Measurements from ENCODE around the gene ATP6V1F.
"Not testable (repeated sequence)": the region's sequence is repeated elsewhere in the genome, so short reads cannot be mapped to it uniquely, and the experiment has no call there.

ATP6V1F gene

DNA sequence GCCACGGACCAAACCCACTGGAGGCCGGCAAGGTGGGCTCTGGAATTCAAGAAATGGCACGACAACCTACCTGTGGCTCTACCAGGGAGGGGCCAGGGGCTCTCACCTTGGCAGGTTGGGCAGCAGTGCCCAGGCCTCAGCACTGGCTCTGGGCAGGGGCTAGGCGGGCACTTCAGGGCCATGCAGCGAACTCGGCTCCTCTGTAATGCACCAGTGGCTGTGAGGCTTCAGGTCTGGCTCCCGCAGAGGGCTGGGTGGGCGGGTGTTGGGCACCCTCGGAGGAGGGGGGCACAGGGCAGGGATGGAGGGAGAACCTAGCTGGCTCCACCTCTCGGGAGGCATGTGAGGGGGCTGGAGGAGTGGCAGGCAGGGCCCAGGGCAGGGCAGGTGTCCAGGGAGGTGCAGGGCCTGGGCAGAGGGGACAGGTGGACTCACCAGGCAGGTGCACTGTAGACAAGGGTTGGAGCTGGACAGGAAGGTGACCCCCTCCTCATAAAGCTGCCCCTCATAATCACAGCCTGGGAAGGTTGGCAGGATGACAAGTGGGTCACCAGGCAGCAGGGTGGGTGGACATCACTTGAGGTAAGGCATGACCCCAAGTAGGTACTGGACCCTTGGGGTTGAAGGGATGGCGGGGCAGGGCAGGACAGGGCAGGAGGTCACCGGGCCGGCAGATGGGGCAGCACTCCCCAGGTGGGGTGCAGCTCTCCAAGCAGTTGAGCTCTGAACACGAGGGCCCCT, 41.1 kb downstream of the ATP6V1F start:
- DNase-seq = no peak

DNA sequence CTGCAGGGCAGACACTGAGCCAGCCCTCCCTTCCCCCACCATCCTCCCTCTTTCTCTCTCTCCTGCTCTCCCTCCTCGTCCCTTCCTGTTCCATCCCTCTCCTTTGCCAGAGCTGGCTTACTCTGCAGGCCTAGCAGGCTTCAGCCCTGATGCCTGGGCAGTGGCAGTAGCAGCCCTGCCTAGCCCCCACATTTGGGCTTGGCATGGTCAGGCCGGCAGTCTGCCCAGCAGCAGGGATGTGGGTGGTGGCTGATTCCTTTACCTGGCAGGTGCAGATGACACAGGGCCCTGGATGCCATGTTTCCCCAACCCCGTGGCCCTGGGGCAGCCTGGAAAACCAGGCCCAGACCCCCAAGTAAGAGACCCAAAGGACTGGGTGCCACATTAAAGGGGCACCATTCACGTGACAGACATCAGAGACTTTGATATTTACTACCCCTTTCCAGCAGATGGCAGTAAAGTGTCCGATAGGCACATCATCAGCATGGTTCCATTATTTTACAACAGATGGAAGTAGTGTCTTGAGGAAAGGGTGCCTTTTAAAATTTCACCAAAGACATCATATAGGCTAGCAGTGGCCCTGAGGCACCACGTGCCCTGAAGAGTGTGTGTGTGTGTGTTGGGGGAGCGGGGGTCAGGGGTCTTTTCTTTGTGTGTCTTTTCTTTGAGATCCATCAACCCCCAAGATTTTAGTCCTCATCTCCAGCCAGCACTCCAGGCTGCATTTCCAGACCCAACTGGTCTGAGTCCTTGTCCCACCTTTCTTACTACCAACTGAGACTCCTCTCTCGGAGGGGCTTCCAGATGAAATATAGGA, 41.9 kb downstream of the ATP6V1F start:
- peak; percentile 60 for DNase-seq

DNA sequence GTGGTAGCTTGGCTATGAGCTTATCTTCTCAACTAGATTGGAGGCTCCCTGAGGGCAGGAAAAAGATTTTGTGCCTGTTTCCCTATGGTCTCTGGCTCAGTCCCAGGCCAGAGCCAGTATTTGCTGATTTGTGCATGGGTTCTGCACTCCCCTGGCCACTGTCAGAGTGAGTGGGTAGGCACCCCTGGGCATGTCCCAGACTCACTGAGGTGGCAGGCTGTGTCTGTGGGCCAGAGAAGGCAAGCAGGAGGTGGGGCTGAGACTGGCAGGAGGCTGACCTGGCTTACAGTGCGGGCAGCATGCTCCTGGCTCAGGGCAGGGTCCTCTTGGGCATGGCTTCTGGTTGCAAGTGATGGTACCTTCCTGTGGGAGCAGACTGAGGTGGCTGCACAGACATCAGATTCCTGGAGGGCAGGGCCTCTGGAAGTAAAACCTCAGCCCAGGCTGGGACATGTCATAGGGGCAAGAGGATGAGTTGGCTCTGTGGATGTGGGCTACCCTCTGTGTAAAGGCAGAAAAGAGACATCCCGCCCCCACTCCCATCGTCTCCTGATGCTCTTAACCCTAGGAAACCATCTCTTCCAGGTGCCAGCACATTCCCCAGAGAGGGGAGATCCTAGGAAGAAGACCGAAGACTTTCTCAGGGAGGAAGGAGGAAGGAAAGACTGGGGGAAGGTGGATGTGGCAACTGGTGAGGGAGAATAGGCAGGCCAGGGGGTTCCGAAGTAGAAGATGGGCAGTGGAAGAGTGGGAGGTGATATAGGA, 43.5 kb downstream of the ATP6V1F start:
- DNase-seq = no peak

DNA sequence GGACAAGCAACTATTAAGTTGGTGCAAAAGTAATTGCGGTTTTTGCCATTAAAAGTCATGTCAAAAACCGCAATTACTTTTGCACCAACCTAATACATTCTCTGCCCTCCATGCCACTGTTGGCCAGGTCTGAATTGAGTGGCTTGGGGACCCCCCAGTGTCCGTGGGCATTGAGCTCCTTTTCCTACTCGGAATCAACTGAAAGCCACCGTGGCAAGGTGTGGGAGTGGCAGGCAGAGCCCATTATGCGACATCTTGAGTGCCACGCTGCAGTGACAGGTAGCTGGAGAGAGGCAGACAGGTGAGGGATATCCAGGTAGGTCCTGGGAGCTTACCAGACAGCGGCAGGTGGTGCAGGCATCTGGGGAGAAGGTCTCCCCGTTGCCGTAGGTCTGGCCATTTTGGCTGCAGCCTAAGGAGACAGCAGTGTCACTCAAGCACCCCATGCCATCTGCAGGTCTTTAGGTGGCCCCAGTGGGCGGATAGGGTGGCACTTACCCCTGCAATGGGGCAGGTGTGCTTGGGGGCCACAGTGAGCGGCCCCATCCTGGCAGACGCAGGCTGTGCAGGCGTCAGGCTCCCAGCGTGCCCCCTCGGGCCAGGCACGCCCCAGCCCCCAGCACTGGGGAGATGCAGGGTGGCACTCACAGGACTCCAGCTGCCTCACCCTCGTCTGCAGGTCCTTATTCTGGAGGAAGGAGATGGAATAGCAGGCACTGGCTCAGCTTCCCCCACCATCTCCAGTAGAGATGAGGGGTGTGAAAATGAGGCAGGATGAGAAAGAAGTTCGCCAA, 44.3 kb downstream of the ATP6V1F start:
- no peak for DNase-seq

DNA sequence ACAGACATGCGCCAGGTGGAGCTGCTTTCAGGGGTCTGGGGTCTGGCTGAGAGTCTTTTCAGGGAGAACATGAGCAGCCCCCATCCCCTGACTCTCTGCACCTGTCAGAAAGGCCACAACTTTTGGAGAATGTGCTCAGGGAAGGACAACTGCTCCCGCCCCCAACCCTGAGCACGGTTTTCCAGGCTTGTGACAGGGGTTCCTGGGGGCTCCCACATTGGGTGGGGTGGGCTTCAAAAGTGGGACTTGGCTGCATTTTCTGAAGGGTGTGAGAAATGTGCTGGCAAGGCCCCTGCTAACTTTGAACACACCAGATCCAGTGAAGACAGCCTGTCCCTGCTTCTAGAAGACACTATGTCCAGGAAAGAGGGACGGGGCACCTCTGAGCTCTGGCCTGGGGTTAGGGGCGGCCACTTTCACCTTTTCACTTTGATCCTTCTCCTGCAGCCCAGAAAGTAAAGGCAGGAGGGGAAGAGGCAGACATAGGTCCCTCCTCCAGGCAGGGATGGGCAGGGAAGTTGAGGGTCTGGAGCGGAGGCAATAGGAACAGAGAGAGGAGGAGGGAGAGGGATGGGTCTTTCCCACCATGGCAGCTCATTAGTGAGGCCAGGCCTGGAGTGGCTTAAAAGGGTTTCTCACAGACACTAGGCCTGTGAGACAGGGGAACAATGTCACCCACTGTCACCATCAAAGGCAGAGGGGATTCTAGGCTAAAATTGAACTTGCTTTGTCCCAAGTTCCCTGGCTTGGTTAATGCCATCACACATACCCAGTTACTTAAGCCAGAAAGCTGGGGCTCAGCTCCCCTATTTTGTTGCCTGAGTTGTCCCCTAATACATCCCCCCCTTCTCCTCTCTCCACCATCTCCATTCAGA, 46.3 kb downstream of the ATP6V1F start:
- no peak for DNase-seq

DNA sequence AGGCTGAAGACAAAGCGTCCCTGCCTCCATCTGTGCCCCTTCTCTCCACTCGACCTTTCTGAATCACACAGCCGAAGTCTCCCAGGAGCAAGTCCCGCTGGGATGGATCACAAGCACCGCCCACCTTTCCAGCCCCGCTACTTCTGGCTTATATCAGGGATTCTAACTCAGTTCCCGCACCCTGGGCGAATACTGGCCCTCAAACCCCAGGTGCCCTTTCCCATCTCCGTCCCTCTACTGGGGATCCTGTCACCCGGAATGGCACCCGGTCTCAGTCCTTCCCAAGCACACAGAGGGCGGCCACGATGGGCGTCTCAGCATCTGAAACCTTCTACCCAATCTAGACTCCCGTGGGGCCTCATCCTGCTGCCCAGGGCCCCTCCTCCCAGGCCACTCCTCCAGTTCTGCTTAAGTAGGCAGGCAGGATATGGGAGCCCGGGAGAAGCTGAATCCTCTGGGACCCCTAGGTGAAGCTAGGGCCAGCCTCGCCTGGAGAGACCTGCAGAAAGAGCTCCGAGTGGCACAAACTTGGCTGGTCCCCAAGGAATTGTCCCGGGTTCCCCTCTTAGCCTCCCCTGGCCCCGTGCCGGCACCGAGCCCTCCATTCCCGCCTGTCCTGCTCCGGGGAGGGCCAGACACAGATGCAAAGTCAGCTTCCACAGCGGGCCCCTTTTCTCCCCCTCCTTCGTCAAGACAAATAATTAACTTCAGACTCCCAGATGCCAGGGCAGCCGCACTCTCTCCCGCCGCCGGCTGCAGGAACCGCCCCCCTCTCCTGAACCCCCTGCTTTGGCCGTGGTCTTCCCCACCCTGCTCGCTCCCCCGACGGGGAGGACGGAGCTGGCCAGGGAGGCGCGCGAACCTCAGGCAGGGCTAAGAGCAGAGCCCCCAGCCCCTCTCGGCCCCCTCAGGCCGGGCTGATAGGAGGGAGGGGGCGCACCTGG, 47.2 kb downstream of the ATP6V1F start:
- no peak for DNase-seq

DNA sequence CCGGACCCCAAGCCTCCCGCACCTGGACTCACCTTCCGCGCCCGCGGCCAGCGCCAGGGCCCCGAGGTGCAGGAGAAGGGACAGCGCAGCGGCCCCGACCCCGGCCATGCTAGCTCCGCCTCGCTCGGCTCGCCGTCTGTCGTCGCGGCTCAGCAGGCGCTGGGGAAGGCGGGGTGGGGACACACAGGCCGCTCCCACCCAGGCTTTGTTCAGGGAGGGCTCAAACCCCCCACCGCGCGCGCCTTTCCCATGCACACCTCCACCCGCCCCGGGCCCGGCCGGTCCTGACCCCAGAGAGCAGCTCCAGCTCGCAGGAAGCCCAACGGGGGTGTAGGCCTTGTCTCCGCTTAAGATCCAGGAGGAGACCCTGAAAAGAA, 47.9 kb downstream of the ATP6V1F start, which contains the start of gene KCP:
KCP (minus strand) TSS at position 141 of the 377 bp plus-strand sequence; CDS start at position 108, 33 bp downstream.
- DNase-seq = no peak

DNA sequence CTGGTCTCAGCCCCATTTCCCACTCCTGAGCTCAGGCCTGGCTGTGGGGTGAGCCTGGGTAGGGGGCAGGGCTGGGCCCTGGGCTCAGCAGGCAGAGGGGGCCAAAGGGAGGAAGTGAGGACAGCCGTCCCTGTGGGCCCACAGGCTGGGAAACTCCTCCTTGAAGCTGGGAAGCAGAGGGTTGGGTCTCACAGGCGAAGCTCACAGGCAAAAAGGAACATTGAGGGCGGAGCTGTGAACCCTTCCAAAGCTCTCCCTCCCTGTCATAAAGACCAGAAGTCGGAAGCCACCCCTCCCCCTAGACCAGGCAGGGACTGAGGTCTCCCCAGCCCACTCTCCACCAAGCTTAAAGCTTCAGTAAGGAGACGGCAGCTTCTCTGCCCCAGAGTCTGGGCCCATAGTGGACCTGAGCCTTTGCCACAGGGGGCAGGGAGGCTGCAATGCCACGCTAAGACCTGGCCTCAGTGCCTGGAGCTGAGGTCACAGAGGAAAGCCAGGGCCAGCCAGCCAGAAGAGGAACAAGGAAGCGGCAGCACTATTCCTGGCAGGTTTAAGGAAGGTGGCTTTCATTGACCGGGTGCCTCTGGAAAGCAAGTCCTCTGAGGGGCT, 48.9 kb downstream of the ATP6V1F start:
- no peak for DNase-seq

DNA sequence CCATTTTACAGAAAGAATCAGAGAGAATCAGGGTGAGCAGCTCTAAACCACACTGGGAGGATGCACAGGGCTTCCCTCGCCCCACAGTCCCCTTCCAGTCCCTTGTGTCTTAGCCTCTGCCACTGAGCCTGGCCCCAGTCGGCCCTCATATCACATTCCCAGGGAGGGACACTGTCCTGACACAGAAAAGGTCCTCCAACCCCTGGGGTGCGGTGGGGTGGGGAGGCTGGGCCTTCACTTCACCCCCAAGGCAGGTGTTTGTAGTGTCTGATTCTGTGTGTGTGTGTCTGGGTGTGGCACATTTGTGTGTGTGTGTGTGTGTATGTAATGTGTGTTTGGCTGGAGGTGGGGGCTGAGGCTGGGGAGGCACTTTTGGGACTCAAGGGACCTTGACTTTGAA, 49.6 kb downstream of the ATP6V1F start:
- DNase-seq = no peak

DNA sequence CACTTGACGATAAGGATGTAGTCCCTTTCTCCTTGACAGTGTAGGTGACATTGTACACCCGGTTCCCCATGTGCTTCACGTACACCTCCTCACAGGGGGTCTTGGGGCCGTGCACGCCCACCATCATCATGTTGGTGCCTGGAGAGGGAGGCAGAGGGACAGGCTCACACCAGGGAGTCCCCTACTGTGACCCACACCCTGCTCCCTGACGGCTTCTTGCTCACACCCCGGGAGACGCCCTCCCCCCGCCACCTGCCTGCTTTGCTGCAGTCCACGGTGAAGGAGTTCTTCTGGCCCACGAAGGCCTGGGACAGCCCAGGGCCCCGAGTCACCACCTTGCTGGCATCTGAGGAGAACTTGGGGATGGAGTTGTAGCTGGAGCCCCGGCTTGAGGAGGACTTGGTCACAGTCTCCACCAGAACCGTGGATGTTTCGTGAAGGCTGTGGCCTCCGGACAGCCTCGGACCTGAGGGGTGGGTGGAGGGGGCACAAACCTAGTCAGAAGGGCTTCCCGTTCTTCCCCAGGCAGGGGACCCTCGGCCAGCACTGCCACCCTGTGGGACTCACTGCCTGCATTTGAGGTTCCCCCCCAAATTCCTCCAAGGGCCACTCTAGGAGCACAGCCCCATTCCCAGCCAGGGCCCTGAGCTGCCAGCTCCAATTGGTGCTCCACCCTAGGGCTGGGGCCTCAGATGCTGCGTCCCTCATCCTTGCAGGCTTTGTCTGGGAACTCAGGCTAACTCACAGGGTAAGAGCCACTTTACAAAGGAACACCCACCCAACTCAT, 50.2 kb downstream of the ATP6V1F start:
- DNase-seq = not testable (repeated sequence)

DNA sequence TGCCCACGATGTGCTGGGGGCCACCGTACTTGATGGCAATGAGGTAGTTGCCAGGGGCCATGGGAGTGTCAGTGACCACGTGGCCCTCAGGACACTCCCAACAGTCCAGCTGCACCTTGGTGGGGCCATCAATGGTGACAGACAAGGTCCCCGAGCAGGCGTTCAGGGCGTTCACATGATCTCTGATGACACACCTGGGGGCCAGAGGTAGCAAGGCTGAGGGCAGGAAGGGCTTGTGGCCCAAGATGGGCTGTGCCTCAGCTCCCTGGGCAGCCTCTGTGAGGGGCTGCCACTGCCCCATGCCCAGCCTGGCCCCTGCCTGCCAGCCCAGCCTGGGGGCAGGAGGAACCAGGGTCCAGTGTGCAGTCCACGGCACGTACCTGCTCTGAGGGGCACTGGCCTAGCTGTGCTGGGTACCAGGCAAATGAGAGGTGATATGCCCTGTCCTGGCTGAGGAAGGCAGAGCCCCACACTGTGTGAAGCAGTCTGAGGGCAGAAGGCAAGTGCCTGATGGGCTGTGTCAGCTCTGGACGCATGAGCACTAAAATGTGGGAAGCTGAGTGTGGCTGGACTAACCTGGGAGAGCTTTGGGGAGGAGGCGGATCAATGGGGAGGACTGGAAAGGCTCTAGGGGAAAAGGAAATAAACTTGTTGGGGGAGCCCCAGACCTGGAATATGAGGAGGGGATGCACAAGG, 51.4 kb downstream of the ATP6V1F start:
- no peak for DNase-seq

DNA sequence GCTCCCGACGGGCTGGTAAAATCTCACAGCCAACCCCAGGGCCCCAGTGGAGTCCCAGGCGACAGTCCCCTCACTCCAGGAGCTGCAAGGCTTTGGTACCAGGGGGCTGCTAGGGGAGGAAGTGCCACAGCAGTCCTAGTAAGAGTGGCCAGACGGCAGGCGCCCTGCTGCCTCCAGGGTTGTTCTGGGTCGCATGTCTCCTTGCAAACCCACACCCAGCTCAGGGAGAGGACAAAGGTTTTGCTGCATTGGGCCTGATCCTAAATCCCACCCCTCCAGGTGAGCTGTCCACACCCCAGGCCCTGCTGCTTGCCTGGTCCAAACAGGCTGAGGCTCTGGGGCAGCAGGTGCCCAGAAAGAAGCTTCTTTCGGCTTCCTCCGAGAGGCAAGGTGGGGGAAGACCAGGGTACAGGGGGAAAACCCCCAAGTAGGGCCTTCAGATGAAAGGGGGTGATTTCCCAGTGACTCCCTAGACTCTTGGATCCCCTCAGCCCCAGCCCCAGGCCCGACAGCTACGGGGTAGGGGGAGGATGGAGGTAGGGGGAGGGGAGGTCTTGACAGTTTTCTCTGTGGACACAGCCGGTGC, 52.0 kb downstream of the ATP6V1F start:
- DNase-seq = no peak

DNA sequence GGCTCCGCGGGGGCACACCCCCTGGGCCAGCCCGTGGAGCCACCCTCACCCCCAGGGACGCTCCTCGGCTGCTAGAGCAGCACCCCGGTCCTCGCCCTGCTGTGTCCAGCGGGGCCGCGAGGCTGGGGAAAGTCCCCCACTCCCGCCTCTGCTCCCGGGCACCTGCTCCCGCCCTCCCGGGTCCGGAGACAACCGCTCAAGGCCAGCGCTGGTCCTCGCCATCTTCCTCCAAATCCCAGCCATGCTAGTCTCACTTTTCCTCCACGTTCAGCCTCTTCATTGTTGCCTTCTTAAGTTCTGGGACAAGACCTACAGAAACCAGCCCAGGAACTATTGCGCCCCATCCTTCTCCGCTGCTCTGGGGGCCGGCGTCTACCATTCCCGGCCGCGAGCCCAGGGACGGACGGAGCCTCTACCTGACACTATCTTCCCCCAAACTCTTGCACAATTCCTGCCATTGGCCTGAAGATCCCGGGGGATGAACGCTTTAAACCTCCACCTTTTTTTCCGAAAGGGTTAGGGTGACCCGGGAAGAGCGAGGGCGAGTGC, 52.7 kb downstream of the ATP6V1F start:
- DNase-seq = no peak
